Uterus (tissue), 4 donors: Measurements from ENCODE around the gene RAB40C. TPM values are rescaled to one million over a fixed set of nuclear protein-coding genes. Genes with fewer than 3 reads are reported as not detected.

ENCODE experiments used
- DNase-seq, 2 donors: peaks; one replicate each; pipeline ENCODE4 v3.0.0-alpha.2; 2019 to 2020
- H3K27ac ChIP-seq, 2 donors: fragments of 200-600 bp; sonication (generic); 1 replicate in 1 of 2; 2 replicates in 1 of 2; pipeline ENCODE4 v1.5.1; 2016 to 2018
- H3K27me3 ChIP-seq, 2 donors: fragments of 200-600 bp; sonication (generic); one replicate each; pipeline ENCODE4 v1.5.1; 2018 to 2019; ENCODE audit warnings: control low read depth in 1 of 2
- H3K36me3 ChIP-seq, 2 donors: fragments of 200-600 bp; sonication (generic); one replicate each; pipeline ENCODE4 v1.5.1; 2019; ENCODE audit warnings: control low read depth in 1 of 2
- H3K4me1 ChIP-seq, 2 donors: fragments of 200-600 bp; sonication (generic); one replicate each; pipeline ENCODE4 v1.5.1; 2018 to 2019; ENCODE audit warnings: control low read depth in 1 of 2
- H3K4me3 ChIP-seq, 2 donors: fragments of 200-600 bp; sonication (generic); 1 replicate in 1 of 2; 2 replicates in 1 of 2; pipeline ENCODE4 v1.5.1; 2018 to 2019; ENCODE audit warnings: mild to moderate bottlenecking in 1 of 2
- H3K9me3 ChIP-seq, 2 donors: fragments of 200-600 bp; sonication (generic); one replicate each; pipeline ENCODE4 v1.5.1; 2019; ENCODE audit warnings: control low read depth in 1 of 2
- POLR2A ChIP-seq, 2 donors: fragments of 450-650 bp; IDR thresholded peaks; one replicate each; pipeline ENCODE4 v1.6.1; 2016; ENCODE audit warnings: antibody characterized with exemption in 2 of 2, mild to moderate bottlenecking in 1 of 2, moderate library complexity in 1 of 2
- intact Hi-C: fragments of 100-400 bp; cut with DNase I; formaldehyde crosslinking; loops from one replicate; pipeline ENCODE4 v1.15.1; 2023; ENCODE audit warnings: low total_unique reads
- total RNA-seq, 4 donors: library from RNA; depleted of rRNA in 3 of 4; stranded (reverse); fragments of >200 nt in 3 of 4; gene quantifications; one replicate each; pipeline versions ENCODE4 v1.1.0 to v1.2.4, GENCODE V29; 2014 to 2023
- TF ChIP-seq, protein P1 (sequence below), 4 experiments: fragments of 200-600 bp in 2 of 4; fragments of 450-650 bp in 2 of 4; sonication (generic) in 2 of 4; IDR thresholded peaks; one replicate each; pipeline ENCODE4 v1.5.1; 2016 to 2019; ENCODE audit warnings: antibody characterized with exemption in 4 of 4, mild to moderate bottlenecking in 2 of 4, moderate library complexity in 1 of 4
- donor health status: DM: yes; HTN: yes; CAD: no.

The RAB40C gene
- total RNA-seq, 4 donors from 2014 or later = 0.59 to 25.4 (median 14.3) TPM

DNA sequence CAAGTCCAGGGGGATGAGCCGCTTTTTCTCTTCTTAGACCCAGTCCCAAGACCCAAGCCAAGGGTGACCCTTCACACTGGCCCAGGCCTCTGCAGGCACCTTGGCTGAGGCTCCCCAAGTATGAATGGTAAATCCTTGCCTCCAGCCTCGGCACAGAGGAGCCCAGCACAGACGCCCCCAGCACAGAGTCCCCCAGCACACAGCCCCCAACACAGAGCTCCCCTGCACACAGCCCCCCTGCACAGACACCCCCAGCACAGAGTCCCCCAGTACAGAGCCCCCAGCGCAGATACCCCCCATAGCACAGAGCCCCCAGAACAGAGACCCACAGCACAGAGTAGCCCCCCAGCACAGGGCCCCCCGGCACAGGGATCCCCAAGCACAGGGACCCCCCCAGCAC, 50.7 kb downstream of the RAB40C start:
- DNase-seq = no peak
- intact Hi-C loops = no loop called here
- Histone ChIP-seq H3K27ac (peak overlapping the region; percentile 48 to 84), H3K27me3 (no peaks in the 10 kb centered on the region), H3K36me3 (no peaks in the 10 kb centered on the region), H3K4me1 (peaks cover 0 to 6% of the 10 kb centered on the region in 2 donors), H3K4me3 (no peak overlapping the region), H3K9me3 (no peaks in the 10 kb centered on the region)
- no peak for TF ChIP-seq POLR2A (IDR thresholded peaks at IDR 0.05)
- TF ChIP-seq, protein P1, sequence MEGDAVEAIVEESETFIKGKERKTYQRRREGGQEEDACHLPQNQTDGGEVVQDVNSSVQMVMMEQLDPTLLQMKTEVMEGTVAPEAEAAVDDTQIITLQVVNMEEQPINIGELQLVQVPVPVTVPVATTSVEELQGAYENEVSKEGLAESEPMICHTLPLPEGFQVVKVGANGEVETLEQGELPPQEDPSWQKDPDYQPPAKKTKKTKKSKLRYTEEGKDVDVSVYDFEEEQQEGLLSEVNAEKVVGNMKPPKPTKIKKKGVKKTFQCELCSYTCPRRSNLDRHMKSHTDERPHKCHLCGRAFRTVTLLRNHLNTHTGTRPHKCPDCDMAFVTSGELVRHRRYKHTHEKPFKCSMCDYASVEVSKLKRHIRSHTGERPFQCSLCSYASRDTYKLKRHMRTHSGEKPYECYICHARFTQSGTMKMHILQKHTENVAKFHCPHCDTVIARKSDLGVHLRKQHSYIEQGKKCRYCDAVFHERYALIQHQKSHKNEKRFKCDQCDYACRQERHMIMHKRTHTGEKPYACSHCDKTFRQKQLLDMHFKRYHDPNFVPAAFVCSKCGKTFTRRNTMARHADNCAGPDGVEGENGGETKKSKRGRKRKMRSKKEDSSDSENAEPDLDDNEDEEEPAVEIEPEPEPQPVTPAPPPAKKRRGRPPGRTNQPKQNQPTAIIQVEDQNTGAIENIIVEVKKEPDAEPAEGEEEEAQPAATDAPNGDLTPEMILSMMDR (IDR thresholded peaks at IDR 0.05) = no peak

DNA sequence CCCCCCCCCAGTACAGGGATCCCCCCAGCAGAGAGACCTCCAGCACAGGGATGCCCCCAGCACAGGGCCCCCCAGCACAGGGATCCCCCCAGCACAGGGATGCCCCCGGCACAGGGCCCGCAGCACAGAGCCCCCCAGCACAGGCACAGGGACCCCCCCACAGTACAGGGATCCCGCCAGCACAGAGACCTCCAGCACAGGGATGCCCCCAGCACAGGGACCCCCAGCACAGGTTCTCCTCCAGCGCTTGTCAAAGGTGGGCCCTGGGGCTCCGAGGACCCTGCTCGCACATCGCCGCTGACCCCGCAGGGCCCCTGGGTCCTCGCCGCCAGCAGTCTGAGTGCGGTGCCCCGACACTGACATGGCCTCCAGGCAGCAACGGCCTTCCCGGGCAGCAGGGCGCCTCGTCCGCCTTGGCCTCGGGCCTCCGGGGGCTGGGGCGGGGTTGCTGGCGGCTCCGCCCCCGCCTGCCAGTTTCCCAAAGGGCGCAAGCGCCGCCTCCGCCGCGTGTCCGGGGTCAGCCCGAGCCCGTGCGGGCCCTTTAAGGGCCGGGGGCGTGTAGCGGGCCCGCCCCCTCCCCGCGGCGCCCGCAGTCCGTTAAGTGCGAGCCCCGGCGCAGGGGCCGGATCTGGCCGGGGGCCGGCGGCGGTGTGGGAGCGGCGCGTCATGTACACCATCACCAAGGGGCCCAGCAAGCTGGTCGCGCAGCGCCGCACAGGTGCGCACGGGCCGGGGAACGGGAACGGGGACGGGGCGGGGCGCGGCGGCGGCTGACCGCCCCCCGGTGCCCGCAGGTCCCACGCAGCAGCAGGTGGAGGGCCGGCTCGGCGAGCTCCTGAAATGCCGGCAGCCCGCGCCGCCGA, 51.7 kb downstream of the RAB40C start, which contains the start of gene MCRIP2:
MCRIP2 (plus strand) TSS at position 503 of the 863 bp plus-strand sequence; CDS start at position 667, 164 bp downstream.
- no peaks in the 10 kb centered on the region for H3K9me3 ChIP-seq
- no peaks in the 10 kb centered on the region for H3K36me3 ChIP-seq
- H3K4me1 ChIP-seq = peaks cover 0 to 6% of the 10 kb centered on the region in 2 donors
- H3K4me3 ChIP-seq = peak within 1 kb of the TSS; percentile 36 to 72
- peak within 1 kb of the TSS; percentile 48 to 84 for H3K27ac ChIP-seq
- peak; percentile 75 to 86 for DNase-seq
- intact Hi-C loops = no loop called here
- TF ChIP-seq, protein P1 (IDR thresholded peaks at IDR 0.05) = no peak
- TF ChIP-seq POLR2A (IDR thresholded peaks at IDR 0.05) = peak in 1 of 2 donors; percentile 58
- H3K27me3 ChIP-seq = no peaks in the 10 kb centered on the region

DNA sequence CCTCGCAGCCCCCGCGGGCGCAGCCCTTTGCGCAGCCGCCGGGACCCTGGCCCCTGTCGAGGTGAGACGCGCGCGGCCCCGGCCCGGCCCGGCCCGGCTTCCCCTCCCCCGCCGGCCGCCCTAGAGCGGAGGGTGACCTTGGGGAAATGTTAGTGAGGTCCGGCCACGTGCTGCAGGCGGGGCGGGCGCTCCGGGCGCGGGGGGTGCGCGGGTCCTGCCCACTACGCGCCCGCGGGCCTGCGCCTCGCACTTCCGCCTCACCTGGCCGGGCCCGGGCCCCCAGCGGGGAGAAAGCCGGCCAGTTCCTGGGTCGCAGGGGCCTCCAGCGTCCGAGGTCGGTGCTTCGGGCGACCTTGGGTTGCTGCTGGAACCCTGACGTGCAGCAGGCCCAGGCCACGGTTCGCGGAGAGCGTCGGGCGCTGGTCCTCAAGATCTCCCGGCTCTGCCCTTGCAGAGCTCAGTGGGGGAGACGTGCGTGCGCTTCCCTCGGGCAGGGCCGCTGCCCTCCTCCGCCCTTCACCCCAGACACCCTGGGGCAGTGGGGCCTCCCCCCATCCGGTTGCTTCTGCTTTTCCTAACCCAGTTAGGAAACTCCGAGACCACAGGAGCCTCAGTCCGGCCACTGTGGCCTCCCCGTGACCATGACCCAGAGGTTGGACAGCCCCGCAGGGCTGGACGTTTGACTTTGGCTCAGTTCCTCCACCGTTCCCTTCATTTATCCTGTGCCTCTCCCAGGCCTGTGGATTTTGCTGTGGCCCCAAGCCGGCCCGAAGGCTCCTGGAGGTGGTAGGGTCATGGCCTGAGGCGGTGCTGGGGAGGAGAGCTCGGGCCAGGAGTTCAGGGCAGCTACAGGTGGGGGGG, 52.6 kb downstream of the RAB40C start:
- TF ChIP-seq, protein P1 (IDR thresholded peaks at IDR 0.05) = no peak
- TF ChIP-seq POLR2A (IDR thresholded peaks at IDR 0.05) = no peak
- no peaks in the 10 kb centered on the region for H3K36me3 ChIP-seq
- no peaks in the 10 kb centered on the region for H3K9me3 ChIP-seq
- H3K4me1 ChIP-seq = peaks cover 0 to 5% of the 10 kb centered on the region in 2 donors
- peak overlapping the region; percentile 3 to 19 for H3K27ac ChIP-seq
- H3K4me3 ChIP-seq = peak overlapping the region; percentile 36 to 72
- intact Hi-C loops = no loop called here
- no peak for DNase-seq
- H3K27me3 ChIP-seq = no peaks in the 10 kb centered on the region

- peaks cover 0 to 7% of the 10 kb centered on the region in 2 donors for H3K4me1 ChIP-seq
- no peaks in the 10 kb centered on the region for H3K9me3 ChIP-seq
- TF ChIP-seq, protein P1 (IDR thresholded peaks at IDR 0.05) = no peak
- no peak overlapping the region for H3K27ac ChIP-seq
- H3K4me3 ChIP-seq = peak overlapping the region in 1 of 2 donors; percentile 72
- DNase-seq = no peak
- H3K36me3 ChIP-seq = no peaks in the 10 kb centered on the region
- intact Hi-C loops = no loop called here
- no peaks in the 10 kb centered on the region for H3K27me3 ChIP-seq
Measured at GRCh38 chr16:643050-643368, 53.1 kb downstream of the RAB40C start.
